H1 (cell line): ENCODE data around the gene S100A12. TPM values are rescaled to one million over a fixed set of nuclear protein-coding genes. Genes with fewer than 3 reads are reported as not detected.

ENCODE experiments used
- RFX5 ChIP-seq: IDR thresholded peaks from 2 replicates; pipeline ENCODE4 v1.6.1; 2011; ENCODE audit warnings: low read depth, low read length, improper control_type of control experiment, borderline replicate concordance
- polyA plus RNA-seq, 7 experiments: library from polyadenylated mRNA; depleted of rRNA in 3 of 7; stranded (reverse) in 5 of 7; unstranded in 2 of 7; fragments of >200 nt in 5 of 7; fragments of 200-250 nt in 2 of 7; gene quantifications; 1 replicate in 5 of 7; 2 replicates in 1 of 7; 4 replicates in 1 of 7; pipeline versions ENCODE4 v1.2.1 to v1.2.3, GENCODE V29; 2011 to 2013; ENCODE audit warnings: missing spikeins in 2 of 7, mixed read lengths in 2 of 7
- total RNA-seq: library from RNA; stranded (reverse); fragmentation: NEBNext Ultra II Directional; extraction: Animal tissue kit (Norgen Biotek cat#: 25700); gene quantifications from 2 replicates; pipeline ENCODE4 v1.2.1, GENCODE V29; 2021

The S100A12 gene
- total and polyA plus RNA-seq, 2 of the 8 experiments (the other 6 are each of a cell fraction or from before 2014, with no cell fraction given), result not detected

- no peak for TF ChIP-seq RFX5
- TF ChIP-seq, all 59 proteins: peak for 0
Measured at GRCh38 chr1:153346077-153346723, 29.2 kb downstream of the S100A12 start (continued).
